Neural cell (in vitro differentiated cells): ENCODE data around the gene HOATZ.

Experiments used
- EP300 ChIP-seq: fragments of 450-650 bp; conservative IDR thresholded peaks from 2 replicates; pipeline ENCODE4 v1.6.1; 2014; ENCODE audit warnings: antibody characterized with exemption, mild to moderate bottlenecking, moderate library complexity; ENCODE audit not compliant: poor library complexity, severe bottlenecking
- EZH2 ChIP-seq: fragments of 200-600, 300-800 bp; shearing (Covaris generic), sonication (generic); IDR thresholded peaks from 2 replicates; pipeline ENCODE4 v1.6.1; 2014; ENCODE audit warnings: antibody characterized with exemption, low read length, borderline replicate concordance, mild to moderate bottlenecking; ENCODE audit not compliant: insufficient read depth, poor library complexity, severe bottlenecking
- MXI1 ChIP-seq: fragments of 450-650 bp; conservative IDR thresholded peaks from 2 replicates; pipeline ENCODE4 v1.6.1; 2014; ENCODE audit warnings: antibody characterized with exemption, mild to moderate bottlenecking; ENCODE audit not compliant: poor library complexity, severe bottlenecking
- POLR2AphosphoS5 ChIP-seq: IDR thresholded peaks from 2 replicates; pipeline ENCODE4 v1.6.1; 2012
- RAD21 ChIP-seq: fragments of 450-650 bp; conservative IDR thresholded peaks from 2 replicates; pipeline ENCODE4 v1.6.1; 2014; ENCODE audit warnings: antibody characterized with exemption, mild to moderate bottlenecking, moderate library complexity
- REST ChIP-seq: IDR thresholded peaks from 2 replicates; pipeline ENCODE4 v1.6.1; 2012; ENCODE audit warnings: borderline replicate concordance
- SMC3 ChIP-seq: fragments of 450-650 bp; conservative IDR thresholded peaks from 2 replicates; pipeline ENCODE4 v1.6.1; 2014; ENCODE audit warnings: antibody characterized with exemption, mild to moderate bottlenecking, moderate library complexity; ENCODE audit not compliant: poor library complexity
- TF ChIP-seq, protein P1 (sequence below): fragments of 450-650 bp; IDR thresholded peaks from 2 replicates; pipeline ENCODE4 v1.5.1; 2014; ENCODE audit warnings: antibody characterized with exemption, mild to moderate bottlenecking, moderate library complexity; ENCODE audit not compliant: poor library complexity, severe bottlenecking

DNA sequence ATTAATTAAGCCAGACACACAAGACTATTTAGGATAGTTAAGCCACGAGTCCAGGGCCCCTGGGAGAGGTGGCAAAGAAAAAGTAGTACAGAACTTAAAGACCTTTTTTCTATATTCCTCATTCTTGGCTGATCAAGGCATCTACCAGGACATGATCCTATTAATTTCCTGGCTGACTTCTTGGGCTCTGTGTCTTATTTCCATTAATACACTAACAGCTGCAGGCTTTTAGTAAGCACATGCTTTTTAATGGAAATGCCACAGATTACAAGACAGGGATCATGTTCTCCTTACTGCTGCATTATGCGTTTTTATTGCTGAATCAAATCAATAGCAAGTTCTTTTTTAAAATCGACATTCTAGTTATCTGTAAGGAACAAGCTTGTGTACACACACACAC is 37.6 kb upstream of the HOATZ start:
- TF ChIP-seq, protein P1, sequence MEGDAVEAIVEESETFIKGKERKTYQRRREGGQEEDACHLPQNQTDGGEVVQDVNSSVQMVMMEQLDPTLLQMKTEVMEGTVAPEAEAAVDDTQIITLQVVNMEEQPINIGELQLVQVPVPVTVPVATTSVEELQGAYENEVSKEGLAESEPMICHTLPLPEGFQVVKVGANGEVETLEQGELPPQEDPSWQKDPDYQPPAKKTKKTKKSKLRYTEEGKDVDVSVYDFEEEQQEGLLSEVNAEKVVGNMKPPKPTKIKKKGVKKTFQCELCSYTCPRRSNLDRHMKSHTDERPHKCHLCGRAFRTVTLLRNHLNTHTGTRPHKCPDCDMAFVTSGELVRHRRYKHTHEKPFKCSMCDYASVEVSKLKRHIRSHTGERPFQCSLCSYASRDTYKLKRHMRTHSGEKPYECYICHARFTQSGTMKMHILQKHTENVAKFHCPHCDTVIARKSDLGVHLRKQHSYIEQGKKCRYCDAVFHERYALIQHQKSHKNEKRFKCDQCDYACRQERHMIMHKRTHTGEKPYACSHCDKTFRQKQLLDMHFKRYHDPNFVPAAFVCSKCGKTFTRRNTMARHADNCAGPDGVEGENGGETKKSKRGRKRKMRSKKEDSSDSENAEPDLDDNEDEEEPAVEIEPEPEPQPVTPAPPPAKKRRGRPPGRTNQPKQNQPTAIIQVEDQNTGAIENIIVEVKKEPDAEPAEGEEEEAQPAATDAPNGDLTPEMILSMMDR = no peak
- no peak for TF ChIP-seq REST
- TF ChIP-seq EZH2 = no peak
- TF ChIP-seq POLR2AphosphoS5 = no peak
- TF ChIP-seq RAD21 = no peak
- no peak for TF ChIP-seq EP300
- TF ChIP-seq SMC3 = no peak
- no peak for TF ChIP-seq MXI1
